GM12873 (cell line): ENCODE data around the gene TMUB1.

Source experiments
- TF ChIP-seq, protein P1 (sequence below): IDR thresholded peaks from 2 replicates; pipeline ENCODE4 v1.5.1; 2012; ENCODE audit warnings: low read depth, mild to moderate bottlenecking, moderate library complexity, low read length, control low read depth; ENCODE audit not compliant: insufficient read depth; ENCODE audit errors: missing control alignments

TMUB1 gene

DNA sequence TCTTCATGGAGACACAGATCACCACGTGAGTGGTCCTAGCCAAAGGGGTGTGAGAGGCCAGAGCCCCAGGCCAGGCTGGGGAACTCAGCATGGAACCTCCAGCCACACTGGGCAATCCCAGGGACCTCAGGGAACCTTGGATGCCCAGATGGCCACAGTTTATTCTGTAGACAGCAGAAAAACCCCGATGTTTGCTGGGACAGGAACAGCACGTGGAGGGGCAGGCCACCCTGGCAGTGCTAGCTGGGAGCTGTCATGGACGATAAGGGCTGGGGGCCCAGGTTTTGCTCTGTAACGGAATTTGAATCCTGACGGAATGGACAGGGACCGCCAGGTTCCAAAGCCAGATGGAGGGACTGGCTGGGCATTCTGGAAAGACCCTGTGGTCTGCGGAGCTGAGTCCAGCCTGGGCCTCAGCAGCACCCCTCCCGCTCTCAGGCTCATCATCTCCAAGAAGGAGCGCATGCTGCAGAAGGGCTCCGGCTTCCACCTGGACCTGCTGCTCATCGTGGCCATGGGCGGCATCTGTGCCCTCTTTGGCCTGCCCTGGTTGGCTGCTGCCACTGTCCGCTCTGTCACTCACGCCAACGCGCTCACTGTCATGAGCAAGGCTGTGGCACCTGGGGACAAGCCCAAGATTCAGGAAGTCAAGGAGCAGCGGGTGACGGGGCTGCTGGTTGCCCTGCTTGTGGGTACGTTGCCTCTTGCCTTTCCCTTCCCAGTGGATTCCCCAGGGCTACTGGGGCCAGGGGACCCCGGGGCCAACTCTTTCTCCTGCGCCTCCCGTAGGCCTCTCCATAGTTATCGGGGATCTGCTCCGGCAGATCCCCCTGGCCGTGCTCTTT, 8.3 kb downstream of the TMUB1 start:
- TF ChIP-seq, protein P1, sequence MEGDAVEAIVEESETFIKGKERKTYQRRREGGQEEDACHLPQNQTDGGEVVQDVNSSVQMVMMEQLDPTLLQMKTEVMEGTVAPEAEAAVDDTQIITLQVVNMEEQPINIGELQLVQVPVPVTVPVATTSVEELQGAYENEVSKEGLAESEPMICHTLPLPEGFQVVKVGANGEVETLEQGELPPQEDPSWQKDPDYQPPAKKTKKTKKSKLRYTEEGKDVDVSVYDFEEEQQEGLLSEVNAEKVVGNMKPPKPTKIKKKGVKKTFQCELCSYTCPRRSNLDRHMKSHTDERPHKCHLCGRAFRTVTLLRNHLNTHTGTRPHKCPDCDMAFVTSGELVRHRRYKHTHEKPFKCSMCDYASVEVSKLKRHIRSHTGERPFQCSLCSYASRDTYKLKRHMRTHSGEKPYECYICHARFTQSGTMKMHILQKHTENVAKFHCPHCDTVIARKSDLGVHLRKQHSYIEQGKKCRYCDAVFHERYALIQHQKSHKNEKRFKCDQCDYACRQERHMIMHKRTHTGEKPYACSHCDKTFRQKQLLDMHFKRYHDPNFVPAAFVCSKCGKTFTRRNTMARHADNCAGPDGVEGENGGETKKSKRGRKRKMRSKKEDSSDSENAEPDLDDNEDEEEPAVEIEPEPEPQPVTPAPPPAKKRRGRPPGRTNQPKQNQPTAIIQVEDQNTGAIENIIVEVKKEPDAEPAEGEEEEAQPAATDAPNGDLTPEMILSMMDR: no peak

DNA sequence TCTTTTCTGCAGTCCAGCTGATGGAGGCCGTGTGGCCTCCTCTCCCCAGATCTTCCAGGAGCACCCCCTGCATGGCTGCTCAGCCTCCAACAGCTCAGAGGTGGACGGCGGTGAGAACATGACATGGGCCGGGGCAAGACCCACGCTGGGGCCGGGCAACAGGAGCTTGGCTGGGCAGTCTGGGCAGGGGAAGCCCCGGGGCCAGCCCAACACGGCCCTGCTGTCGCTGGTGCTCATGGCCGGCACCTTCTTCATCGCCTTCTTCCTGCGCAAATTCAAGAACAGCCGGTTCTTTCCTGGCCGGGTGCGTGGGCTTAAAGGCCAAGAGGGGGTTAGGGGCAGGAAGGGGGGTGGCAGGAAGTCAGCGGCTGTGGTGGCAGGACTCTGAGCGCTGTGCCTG, 9.3 kb downstream of the TMUB1 start:
- TF ChIP-seq, protein P1: no peak

GRCh38 chr7:151071032-151071866, 12.0 kb downstream of the TMUB1 start:
- TF ChIP-seq, protein P1: no peak

DNA sequence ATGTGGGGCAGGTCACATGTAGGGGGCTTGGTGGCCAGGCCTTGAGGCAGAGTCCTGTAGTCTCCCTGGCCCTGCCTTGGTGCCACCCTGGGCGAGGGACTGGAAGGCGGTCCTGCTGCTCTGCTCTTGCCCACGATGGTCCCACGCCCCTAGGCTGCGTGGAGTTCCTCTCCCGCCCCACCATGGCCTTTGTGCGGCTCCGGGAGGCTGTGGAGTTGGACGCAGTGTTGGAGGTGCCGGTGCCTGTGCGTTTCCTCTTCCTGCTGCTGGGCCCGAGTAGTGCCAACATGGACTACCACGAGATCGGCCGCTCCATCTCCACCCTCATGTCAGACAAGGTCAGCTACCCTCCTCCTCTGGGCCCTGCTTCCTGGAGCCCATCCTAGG, 12.7 kb downstream of the TMUB1 start:
- TF ChIP-seq, protein P1: no peak

DNA sequence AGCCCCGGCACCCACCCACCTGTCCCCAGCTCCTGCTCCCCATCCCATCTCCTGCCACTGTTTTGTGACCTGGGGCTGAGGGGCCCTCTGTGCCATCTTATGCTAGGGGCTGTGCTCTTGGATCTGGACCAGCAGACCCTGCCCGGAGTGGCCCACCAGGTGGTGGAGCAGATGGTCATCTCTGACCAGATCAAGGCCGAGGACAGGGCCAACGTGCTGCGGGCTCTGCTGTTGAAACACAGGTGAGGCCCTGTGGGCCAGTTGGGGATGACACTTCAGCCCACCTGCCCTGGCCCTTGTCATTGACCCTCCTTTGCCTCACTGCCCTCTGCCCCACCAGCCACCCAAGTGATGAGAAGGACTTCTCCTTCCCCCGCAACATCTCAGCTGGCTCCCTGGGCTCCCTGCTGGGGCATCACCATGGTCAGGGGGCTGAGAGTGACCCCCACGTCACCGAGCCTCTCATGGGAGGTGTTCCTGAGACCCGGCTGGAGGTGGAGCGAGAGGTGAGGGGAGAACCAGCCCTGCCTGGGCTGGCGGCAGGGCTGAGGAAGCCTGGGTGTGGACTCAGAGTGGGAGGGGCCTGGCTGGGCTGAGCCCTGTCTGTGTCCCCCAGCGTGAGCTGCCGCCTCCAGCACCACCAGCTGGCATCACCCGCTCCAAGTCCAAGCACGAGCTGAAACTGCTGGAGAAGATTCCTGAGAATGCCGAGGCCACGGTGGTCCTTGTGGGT, 13.3 kb downstream of the TMUB1 start:
- TF ChIP-seq, protein P1: no peak

DNA sequence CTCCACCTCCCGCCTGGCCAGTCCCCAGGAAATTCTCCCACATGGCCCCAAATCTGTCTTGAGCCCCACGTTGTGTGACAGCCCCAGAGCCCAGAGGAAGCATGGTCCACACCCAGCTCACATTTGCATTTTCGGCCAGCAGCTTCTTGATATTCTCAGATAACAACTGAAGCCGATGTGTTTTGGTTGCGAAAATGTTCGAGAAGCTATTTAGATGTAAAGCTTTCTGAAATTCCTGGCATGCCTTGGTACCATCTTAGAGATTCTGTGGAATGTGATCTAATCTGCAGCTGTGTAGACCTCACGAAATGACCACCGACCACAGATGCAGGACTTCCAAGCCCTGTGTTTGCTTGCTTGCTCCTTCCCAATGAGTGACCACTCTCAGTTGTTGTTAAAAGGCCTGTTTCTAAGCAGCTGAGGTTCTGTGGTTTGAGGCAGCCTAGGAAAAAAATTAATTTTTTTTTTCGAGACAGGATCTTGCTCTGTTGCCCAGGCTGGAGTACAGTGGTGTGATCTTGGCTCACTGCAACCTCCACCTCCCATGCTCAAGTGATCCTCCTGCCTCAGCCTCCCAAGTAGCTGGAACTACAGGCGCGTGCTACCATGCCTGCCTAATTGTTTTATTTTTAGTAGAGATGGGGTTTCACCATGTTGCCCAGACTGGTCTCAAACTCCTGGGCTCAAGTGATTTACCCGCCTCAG, 15.1 kb downstream of the TMUB1 start:
- TF ChIP-seq, protein P1: no peak
